Keratinocyte (primary cell): ENCODE measurements around the gene LPA. TPM values are rescaled to one million over a fixed set of nuclear protein-coding genes. Genes with fewer than 3 reads are reported as not detected.
"Not testable (repeated sequence)": the region's sequence is repeated elsewhere in the genome, so short reads cannot be mapped to it uniquely, and the experiment has no call there.

Experiments used
- DNase-seq: peaks from one replicate; pipeline ENCODE4 v3.0.0-alpha.2; 2011; ENCODE audit warnings: low read depth, missing footprints, low spot score
- FAIRE-seq: peaks from 2 replicates; lab custom pipeline; 2011; peaks lifted over from hg19 to GRCh38; lab: Jason Lieb, UNC
- H2AFZ ChIP-seq: 2 replicates; pipeline ENCODE4 v1.6.0; 2012; ENCODE audit warnings: low read length, control low read depth, inconsistent platforms; ENCODE audit not compliant: control insufficient read depth
- H3K27ac ChIP-seq: 2 replicates; pipeline ENCODE4 v1.5.1; 2011; ENCODE audit warnings: low read length; ENCODE audit not compliant: control insufficient read depth, insufficient read depth
- H3K27me3 ChIP-seq: 3 replicates; pipeline ENCODE4 v1.6.0; 2011; ENCODE audit warnings: low read length; ENCODE audit not compliant: control insufficient read depth, insufficient read depth; ENCODE audit errors: extremely low read depth
- H3K36me3 ChIP-seq, 2 experiments: 2 replicates in 1 of 2; 3 replicates in 1 of 2; pipeline ENCODE4 v1.5.1; 2011; ENCODE audit warnings: low read length in 2 of 2, mild to moderate bottlenecking in 1 of 2; ENCODE audit not compliant: control insufficient read depth in 2 of 2, insufficient read depth in 2 of 2; ENCODE audit errors: extremely low read depth in 1 of 2
- H3K4me1 ChIP-seq: 3 replicates; pipeline ENCODE4 v1.5.1; 2011; ENCODE audit warnings: low read length; ENCODE audit not compliant: control insufficient read depth, insufficient read depth; ENCODE audit errors: extremely low read depth
- H3K4me2 ChIP-seq: 3 replicates; pipeline ENCODE4 v1.6.0; 2011; ENCODE audit warnings: low read depth, low read length; ENCODE audit not compliant: control insufficient read depth, insufficient read depth; ENCODE audit errors: extremely low read depth
- H3K4me3 ChIP-seq, 3 experiments: fragments of 200-600 bp in 1 of 3; sonication (generic) in 1 of 3; 2 replicates in 2 of 3; 3 replicates in 1 of 3; pipeline ENCODE4 v1.5.1; 2011 to 2016; ENCODE audit warnings: low read length in 3 of 3, mild to moderate bottlenecking in 3 of 3, control low read depth in 2 of 3, inconsistent platforms in 1 of 3, low read depth in 1 of 3, mixed read lengths in 1 of 3, mixed run types in 1 of 3, moderate library complexity in 1 of 3; ENCODE audit not compliant: control insufficient read depth in 2 of 3, insufficient read depth in 2 of 3; ENCODE audit errors: extremely low read depth in 1 of 3
- H3K79me2 ChIP-seq: 2 replicates; pipeline ENCODE4 v1.6.0; 2012; ENCODE audit warnings: low read length; ENCODE audit not compliant: control insufficient read depth, insufficient read depth
- H3K9ac ChIP-seq: 3 replicates; pipeline ENCODE4 v1.6.0; 2011; ENCODE audit warnings: low read length; ENCODE audit not compliant: control insufficient read depth, insufficient read depth; ENCODE audit errors: extremely low read depth
- H3K9me1 ChIP-seq: 3 replicates; pipeline ENCODE4 v1.6.0; 2011; ENCODE audit warnings: low read length; ENCODE audit not compliant: control insufficient read depth, insufficient read depth; ENCODE audit errors: extremely low read depth
- H3K9me3 ChIP-seq: 2 replicates; pipeline ENCODE4 v1.5.1; 2012; ENCODE audit warnings: low read depth, low read length; ENCODE audit not compliant: control insufficient read depth
- H4K20me1 ChIP-seq: 3 replicates; pipeline ENCODE4 v1.6.0; 2011; ENCODE audit warnings: low read length; ENCODE audit not compliant: control insufficient read depth, insufficient read depth; ENCODE audit errors: extremely low read depth
- dilution Hi-C: fragments of 300-500 bp; cut with MboI; formaldehyde crosslinking; loops from one replicate; pipeline ENCODE4 v1.7.0; 2020; ENCODE audit warnings: low sequenced_read_pairs; ENCODE audit not compliant: extremely low pct_ligation_motif_present
- polyA minus RNA-seq, 3 experiments: library from RNA; depleted of rRNA, polyadenylated mRNA; stranded (reverse); fragments of >200 nt; gene quantifications; 1 replicate in 1 of 3; 2 replicates in 1 of 3; 3 replicates in 1 of 3; pipeline ENCODE4 v1.2.3, GENCODE V29; 2011
- polyA plus RNA-seq, 5 experiments: library from polyadenylated mRNA; depleted of rRNA in 3 of 5; stranded (reverse) in 3 of 5; stranded (forward) in 1 of 5; unstranded in 1 of 5; fragments of >200 nt; gene quantifications; 1 replicate in 1 of 5; 2 replicates in 3 of 5; 3 replicates in 1 of 5; pipeline versions ENCODE4 v1.2.1 to v1.2.3, GENCODE V29; 2011 to 2012; ENCODE audit warnings: missing spikeins in 2 of 5, low read depth in 1 of 5, low replicate concordance in 1 of 5

The LPA gene, protein sequence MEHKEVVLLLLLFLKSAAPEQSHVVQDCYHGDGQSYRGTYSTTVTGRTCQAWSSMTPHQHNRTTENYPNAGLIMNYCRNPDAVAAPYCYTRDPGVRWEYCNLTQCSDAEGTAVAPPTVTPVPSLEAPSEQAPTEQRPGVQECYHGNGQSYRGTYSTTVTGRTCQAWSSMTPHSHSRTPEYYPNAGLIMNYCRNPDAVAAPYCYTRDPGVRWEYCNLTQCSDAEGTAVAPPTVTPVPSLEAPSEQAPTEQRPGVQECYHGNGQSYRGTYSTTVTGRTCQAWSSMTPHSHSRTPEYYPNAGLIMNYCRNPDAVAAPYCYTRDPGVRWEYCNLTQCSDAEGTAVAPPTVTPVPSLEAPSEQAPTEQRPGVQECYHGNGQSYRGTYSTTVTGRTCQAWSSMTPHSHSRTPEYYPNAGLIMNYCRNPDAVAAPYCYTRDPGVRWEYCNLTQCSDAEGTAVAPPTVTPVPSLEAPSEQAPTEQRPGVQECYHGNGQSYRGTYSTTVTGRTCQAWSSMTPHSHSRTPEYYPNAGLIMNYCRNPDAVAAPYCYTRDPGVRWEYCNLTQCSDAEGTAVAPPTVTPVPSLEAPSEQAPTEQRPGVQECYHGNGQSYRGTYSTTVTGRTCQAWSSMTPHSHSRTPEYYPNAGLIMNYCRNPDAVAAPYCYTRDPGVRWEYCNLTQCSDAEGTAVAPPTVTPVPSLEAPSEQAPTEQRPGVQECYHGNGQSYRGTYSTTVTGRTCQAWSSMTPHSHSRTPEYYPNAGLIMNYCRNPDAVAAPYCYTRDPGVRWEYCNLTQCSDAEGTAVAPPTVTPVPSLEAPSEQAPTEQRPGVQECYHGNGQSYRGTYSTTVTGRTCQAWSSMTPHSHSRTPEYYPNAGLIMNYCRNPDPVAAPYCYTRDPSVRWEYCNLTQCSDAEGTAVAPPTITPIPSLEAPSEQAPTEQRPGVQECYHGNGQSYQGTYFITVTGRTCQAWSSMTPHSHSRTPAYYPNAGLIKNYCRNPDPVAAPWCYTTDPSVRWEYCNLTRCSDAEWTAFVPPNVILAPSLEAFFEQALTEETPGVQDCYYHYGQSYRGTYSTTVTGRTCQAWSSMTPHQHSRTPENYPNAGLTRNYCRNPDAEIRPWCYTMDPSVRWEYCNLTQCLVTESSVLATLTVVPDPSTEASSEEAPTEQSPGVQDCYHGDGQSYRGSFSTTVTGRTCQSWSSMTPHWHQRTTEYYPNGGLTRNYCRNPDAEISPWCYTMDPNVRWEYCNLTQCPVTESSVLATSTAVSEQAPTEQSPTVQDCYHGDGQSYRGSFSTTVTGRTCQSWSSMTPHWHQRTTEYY (N-terminal part only)
- polyA plus RNA-seq (0.03 TPM in 1 of 3 replicates, not detected in the others), polyA minus RNA-seq (not detected in 3 replicates)
- not detected for polyA plus RNA-seq (2011; ENCODE audit: low read depth)
- not detected in 2 replicates for polyA plus RNA-seq (2011; cell fraction: cytosol; rRNA removed)
- not detected in 2 replicates for polyA plus RNA-seq (2011; cell fraction: nucleus; rRNA removed)
- not detected in 2 replicates for polyA plus RNA-seq (2012; ENCODE audit: low replicate concordance)
- not detected for polyA minus RNA-seq (2011; cell fraction: cytosol; rRNA and poly(A)+ RNA removed)
- polyA minus RNA-seq (2011; cell fraction: nucleus; rRNA and poly(A)+ RNA removed): not detected in 2 replicates

- H3K9me1 ChIP-seq, H3K4me1 ChIP-seq, dilution Hi-C loops, H3K4me3 ChIP-seq, H3K27ac ChIP-seq, DNase-seq, H3K36me3 ChIP-seq, H3K9ac ChIP-seq, FAIRE-seq, H4K20me1 ChIP-seq, H3K9me3 ChIP-seq, H3K79me2 ChIP-seq, H3K27me3 ChIP-seq, H2AFZ ChIP-seq, H3K4me2 ChIP-seq: not testable (repeated sequence)
Observed at GRCh38 chr6:160664198-160664597, at the start of gene LPA. Gene LPA (minus strand): TSS chr6:160664275. CDS start chr6:160664214, 61 bp downstream.

- FAIRE-seq, H3K79me2 ChIP-seq, H2AFZ ChIP-seq, H3K27me3 ChIP-seq, H3K27ac ChIP-seq, H4K20me1 ChIP-seq, H3K9me1 ChIP-seq, H3K36me3 ChIP-seq, H3K4me3 ChIP-seq, H3K4me2 ChIP-seq, H3K9me3 ChIP-seq, dilution Hi-C loops, DNase-seq, H3K4me1 ChIP-seq, H3K9ac ChIP-seq: not testable (repeated sequence)
Observed at GRCh38 chr6:160708993-160709392, 44.9 kb upstream of the LPA start.

GRCh38 chr6:160704688-160705087, 40.6 kb upstream of the LPA start:
- H2AFZ ChIP-seq, FAIRE-seq, H3K4me3 ChIP-seq, dilution Hi-C loops, H3K27me3 ChIP-seq, H3K27ac ChIP-seq, H3K4me1 ChIP-seq, H3K9me1 ChIP-seq, H3K79me2 ChIP-seq, H4K20me1 ChIP-seq, H3K4me2 ChIP-seq, H3K36me3 ChIP-seq, H3K9ac ChIP-seq, H3K9me3 ChIP-seq, DNase-seq: not testable (repeated sequence)

DNA sequence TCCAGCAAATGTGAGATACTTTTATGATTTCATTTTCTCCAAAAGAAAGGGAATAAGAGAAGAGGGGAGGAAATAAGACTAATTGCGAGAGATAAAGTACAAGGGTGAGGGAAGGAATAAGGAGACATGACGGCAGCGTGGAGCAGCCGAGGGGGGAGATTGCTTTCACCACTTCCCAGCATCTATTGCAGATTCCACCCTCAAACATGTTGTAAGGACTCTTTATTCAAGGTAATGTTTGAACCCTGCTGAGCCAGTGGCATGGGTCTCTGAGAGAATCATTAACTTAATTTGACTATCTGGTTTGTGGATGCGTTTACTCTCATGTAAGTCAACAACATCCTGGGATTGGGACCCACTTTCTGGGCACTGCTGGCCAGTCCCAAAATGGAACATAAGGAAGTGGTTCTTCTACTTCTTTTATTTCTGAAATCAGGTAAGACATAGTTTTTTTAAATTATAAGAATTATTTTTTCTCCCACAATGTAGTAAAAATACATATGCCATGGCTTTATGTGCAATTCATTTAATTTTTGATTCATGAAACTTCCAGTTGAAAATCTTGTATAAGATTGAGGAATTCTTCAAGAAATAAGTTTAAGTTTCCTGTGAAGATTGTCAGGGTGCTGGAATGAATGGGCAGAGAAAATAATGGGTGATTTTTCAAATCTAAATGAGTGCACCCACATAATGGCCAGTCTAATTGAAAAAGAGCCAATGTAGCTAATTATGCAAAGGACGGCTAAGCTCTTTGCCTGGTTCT, 38.0 kb upstream of the LPA start, which contains the start of gene PLG:
PLG (plus strand) TSS at position 327 of the 763 bp plus-strand sequence; CDS start at position 388, 61 bp downstream.
- H2AFZ ChIP-seq, H3K9me3 ChIP-seq, H3K4me2 ChIP-seq, H4K20me1 ChIP-seq, H3K9me1 ChIP-seq, H3K4me3 ChIP-seq, H3K4me1 ChIP-seq, H3K27ac ChIP-seq, H3K9ac ChIP-seq, H3K27me3 ChIP-seq, H3K36me3 ChIP-seq, H3K79me2 ChIP-seq, dilution Hi-C loops, DNase-seq, FAIRE-seq: not testable (repeated sequence)
